HG03139 (cell line): Measurements from ENCODE around the gene ZNF862.

Source experiments
- ATAC-seq: cut with Tn5 transposase; IDR thresholded peaks from one replicate; pipeline ENCODE4 v1.9.1; 2021; ENCODE audit not compliant: unreplicated experiment

ZNF862 gene

GRCh38 chr7:149838224-149838991 lies at the start of gene ZNF862:
TSS of gene ZNF862 (plus strand) at chr7:149838375. CDS start at chr7:149838612, 237 bp downstream.
- ATAC-seq: peak; percentile 98

GRCh38 chr7:149789101-149789500 lies 49.1 kb upstream of the ZNF862 start:
- ATAC-seq: no peak

GRCh38 chr7:149790146-149790548 lies 48.0 kb upstream of the ZNF862 start:
- no peak for ATAC-seq

- no peak for ATAC-seq
These were observed 47.3 kb upstream of the ZNF862 start for GRCh38 chr7:149790754-149791360.

GRCh38 chr7:149791411-149792219 lies 46.6 kb upstream of the ZNF862 start:
- ATAC-seq: no peak

GRCh38 chr7:149792220-149792595 lies 46.0 kb upstream of the ZNF862 start:
- no peak for ATAC-seq

- ATAC-seq: no peak
These were observed 44.9 kb upstream of the ZNF862 start for GRCh38 chr7:149793261-149793660.

- no peak for ATAC-seq
These were observed 43.5 kb upstream of the ZNF862 start for GRCh38 chr7:149794661-149795060.

- ATAC-seq: no peak
These were observed 43.0 kb upstream of the ZNF862 start for GRCh38 chr7:149795126-149795525.

- no peak for ATAC-seq
These were observed 41.8 kb upstream of the ZNF862 start for GRCh38 chr7:149796287-149796860.

- ATAC-seq: no peak
These were observed 40.4 kb upstream of the ZNF862 start for GRCh38 chr7:149797771-149798170.

- no peak for ATAC-seq
These were observed 38.6 kb upstream of the ZNF862 start for GRCh38 chr7:149799397-149800168.

- ATAC-seq: no peak
These were observed 38.0 kb upstream of the ZNF862 start for GRCh38 chr7:149800169-149800555.

- no peak for ATAC-seq
These were observed 37.1 kb upstream of the ZNF862 start for GRCh38 chr7:149801002-149801566.

- ATAC-seq: no peak
These were observed 36.4 kb upstream of the ZNF862 start for GRCh38 chr7:149801816-149802215.

- no peak for ATAC-seq
These were observed 35.2 kb upstream of the ZNF862 start for GRCh38 chr7:149802966-149803365.

GRCh38 chr7:149803551-149804074 lies 34.6 kb upstream of the ZNF862 start:
- ATAC-seq: no peak

- ATAC-seq: no peak
These were observed 34.1 kb upstream of the ZNF862 start for GRCh38 chr7:149804106-149804505.

GRCh38 chr7:149806726-149807125 lies 31.4 kb upstream of the ZNF862 start:
- no peak for ATAC-seq

- ATAC-seq: no peak
These were observed 29.9 kb upstream of the ZNF862 start for GRCh38 chr7:149808311-149808710.
